ENCODE measurements around the gene BAG5.
A peak's percentile ranks its signal among the peaks of the same experiment; 100 is the strongest.
"Not testable (repeated sequence)": the region's sequence is repeated elsewhere in the genome, so short reads cannot be mapped to it uniquely, and the experiment has no call there.

Gene BAG5, protein sequence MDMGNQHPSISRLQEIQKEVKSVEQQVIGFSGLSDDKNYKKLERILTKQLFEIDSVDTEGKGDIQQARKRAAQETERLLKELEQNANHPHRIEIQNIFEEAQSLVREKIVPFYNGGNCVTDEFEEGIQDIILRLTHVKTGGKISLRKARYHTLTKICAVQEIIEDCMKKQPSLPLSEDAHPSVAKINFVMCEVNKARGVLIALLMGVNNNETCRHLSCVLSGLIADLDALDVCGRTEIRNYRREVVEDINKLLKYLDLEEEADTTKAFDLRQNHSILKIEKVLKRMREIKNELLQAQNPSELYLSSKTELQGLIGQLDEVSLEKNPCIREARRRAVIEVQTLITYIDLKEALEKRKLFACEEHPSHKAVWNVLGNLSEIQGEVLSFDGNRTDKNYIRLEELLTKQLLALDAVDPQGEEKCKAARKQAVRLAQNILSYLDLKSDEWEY

DNA sequence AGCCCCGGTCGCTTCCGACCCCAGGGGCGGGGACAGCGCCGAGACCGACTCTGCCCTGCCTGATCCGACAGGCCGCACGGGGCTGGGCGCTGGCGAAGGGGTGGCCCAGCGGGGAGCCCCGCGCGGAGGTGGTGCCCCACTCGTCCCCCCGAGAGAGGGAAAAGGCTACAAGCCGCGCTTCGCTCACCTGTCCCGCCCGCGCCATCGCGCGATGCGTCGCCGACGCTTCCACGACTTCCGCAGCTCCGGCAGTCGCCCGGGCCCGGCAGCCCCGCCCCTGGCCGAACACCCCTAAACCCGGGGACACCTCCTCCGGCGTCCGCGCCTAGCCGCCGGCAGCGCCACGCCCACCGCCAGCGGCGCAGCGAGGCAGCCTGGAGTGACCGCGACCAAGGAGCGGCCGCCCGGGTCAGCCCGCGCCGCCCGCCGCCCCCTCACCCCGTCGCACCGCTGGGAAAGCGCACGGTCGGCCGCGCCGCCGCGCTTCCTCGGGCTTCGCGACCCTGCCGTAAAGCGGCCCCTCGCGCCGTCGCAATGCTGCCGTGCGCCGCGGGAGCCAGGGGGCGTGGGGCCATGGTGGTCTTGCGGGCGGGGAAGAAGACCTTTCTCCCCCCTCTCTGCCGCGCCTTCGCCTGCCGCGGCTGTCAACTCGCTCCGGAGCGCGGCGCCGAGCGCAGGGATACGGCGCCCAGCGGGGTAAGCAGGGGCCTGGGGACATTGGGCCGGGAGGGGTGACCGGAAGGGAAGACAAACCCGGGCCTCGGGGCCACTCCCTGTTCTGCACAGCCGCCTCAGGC lies at the start of gene BAG5, which contains the start of gene COA8:
Gene BAG5 (minus strand): TSS at position 229 of the 797 bp plus-strand sequence. CDS start 1,493 bp downstream, outside the sequence.
Gene COA8 (plus strand): TSS at position 532 of the 797 bp plus-strand sequence. CDS start 42 bp downstream, at position 574.
- no peak for FAIRE-seq

DNA sequence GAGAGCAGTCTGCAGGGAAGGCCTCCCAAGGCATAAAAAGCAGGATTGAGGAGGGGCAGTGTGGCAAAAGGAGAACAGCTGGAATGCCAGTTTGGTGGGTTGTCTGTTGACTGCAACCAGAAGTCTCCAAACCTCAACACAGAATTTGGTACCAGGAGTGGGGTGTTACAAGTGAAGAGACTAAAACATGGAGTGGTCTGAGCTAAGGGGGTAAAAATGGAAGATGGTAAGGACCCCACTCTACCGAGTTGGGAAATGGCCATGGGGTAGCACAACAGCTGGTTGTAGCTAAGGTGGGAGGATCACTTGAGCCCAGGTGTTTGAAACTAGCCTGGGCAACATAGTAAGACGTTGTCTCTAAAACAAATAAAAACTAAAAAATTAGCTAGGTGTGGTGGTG lies 48.8 kb upstream of the BAG5 start:
- FAIRE-seq = no peak

DNA sequence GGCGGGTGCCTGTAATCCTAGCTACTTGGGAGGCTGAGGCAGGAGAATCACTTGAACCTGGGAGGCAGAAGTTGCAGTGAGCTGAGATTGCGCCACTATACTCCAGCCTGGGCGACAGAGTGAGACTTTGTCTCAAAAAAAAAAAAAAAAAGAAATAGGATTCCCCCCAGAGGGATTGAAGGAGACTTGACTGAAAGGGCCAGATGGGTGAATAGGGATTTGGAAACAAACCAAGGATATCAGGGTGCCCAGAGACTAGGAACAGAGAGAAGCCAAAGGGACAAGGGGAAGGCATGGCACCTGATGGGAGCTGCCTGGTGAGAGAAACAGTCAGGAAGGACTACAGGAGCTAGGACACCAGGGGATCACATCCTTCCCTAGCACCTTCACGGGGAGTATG lies 46.6 kb upstream of the BAG5 start:
- FAIRE-seq = not testable (repeated sequence)

DNA sequence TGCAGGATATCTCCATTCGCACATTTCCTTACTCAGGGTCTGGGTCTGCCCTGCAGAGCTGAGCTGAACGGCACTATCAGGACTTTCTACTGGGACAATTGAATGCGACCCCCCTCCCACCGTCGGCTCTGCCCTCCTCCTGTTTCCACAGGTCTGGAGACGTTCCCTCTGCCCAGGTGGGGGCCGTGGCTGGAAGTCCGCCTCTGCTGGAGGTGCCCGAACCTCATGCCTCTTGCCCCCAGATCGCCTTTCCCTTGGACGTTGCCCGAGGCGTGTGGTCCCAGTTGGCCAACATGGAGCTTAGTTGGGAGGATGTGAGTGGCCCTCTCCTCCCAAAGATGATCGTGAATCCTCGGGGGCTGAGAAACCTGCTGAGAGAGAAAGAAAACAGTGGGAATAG lies 45.4 kb upstream of the BAG5 start:
- no peak for FAIRE-seq

DNA sequence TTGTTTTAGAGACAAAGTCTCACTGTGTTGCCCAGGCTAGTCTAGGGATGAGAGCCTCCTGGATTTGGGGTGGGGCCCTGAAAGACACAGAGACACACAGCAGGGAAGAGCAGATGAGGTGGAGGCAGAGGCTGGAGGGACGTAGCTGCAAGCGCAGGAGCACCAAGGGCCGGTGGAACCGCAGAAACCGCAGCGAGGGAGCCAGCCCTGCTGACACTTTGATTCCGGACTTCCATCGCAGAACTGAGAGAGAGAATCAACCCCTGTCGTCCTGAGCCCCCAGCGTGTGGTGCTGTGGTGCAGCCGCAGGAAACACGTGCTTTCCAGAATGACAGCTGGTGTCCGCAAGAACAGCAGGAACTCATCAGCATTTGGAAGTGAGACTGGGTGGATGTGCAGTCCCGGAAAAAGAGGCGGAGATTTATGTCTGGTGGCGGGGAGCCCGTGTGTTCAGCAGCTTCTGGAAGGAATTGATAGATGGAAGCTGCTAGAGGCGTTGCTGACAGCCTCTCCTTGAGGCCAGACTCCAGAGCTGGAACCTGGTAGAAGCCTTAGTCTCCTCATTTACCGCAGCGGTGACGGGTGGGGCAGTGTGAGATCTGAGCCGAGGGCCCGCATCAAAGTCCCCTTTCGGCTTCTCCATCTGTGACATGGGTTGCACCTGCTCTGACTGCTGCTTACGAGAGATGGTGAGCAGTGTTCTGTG lies 44.7 kb upstream of the BAG5 start:
- FAIRE-seq = no peak

DNA sequence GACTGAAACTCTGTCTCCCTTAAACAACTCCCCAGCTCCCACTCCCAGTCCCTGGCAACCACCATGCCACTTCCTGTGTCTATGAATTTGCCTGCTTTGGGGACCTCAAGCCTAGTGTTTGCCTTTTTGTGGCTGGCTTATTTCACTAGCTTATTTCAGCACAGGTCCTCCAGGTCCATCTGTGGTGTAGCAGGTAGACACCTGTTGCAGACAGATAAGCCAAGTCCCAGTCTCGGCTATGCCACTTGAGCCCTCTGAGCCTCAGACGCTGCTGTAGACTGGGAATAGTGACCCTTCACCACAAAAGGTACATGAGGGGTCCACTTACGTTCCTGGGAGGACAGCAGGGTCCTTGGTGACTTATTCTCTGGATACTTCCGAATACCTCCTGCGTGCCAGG lies 42.2 kb upstream of the BAG5 start:
- no peak for FAIRE-seq

DNA sequence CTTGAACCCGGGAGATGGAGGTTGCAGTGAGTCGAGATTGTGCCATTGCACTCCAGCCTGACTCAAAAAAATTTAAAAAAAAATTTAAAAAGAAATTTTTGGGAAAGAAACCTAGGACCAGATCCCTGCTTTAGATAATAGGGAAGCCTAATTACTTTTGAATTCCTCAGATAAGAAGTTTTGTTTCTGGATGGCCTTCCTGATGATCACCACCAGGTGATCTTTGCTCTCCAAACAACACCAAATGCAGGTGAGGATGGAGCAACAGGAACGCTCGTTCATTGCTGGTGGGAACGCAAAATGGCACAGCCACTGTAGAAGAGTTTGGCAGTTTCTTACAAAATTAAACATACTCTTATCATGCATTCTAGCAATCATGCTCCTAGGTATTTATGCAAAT lies 38.0 kb upstream of the BAG5 start:
- FAIRE-seq = no peak

DNA sequence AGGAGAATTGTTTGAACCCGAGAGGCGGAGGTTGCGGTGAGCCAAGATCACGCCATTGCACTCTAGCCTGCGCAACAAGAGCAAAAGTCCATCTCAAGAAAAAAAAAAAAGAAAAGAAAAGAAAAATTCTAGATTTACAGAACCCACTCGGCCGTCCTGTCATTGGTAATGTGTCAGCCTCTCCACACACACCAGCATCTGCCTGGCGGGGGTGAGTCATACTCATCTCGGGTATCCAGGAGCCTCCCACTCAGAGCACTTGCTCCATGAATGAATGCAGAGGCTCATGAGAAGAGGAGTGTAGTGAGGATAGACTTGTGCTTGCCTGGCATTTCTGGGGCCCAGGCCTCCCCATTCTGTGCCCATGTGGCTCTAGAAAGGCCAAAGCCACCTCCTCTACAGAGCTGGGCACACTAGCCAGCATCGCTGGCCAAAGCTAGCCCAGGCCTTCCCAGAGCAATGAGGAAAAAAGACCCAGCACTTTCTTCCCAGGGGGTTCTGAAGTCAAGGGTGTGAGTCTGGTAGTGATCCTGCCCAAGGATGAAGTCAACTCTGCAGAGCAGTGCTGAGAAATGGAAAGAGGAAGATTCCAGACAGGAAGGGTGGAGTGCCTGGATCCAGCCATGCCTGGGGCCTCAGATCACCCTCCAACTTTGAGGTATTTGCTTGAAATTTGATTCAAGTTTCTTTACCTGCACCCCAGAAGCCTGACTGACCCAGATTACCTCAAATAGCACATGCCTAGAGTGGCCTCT lies 35.3 kb upstream of the BAG5 start:
- FAIRE-seq = no peak

DNA sequence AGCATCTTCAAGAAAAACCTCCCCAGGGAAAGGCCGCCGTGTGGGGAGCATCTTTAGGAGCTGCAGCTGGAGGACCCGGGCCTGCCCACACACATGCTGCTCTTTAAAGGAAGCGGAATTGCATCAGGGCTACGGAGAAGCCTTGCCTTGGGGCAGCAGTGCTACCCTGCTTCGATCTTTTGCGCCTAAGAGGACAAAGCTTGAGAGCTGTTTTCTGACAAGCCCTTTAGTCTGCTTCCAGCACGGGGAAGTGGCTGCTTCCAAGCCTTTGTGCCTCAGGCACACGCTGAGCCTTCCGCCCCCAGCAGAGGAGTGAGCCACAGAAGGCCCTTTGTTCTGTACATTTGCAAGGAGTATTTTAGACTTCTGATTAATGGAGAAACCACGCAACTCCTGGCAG lies 31.8 kb upstream of the BAG5 start:
- FAIRE-seq = no peak

DNA sequence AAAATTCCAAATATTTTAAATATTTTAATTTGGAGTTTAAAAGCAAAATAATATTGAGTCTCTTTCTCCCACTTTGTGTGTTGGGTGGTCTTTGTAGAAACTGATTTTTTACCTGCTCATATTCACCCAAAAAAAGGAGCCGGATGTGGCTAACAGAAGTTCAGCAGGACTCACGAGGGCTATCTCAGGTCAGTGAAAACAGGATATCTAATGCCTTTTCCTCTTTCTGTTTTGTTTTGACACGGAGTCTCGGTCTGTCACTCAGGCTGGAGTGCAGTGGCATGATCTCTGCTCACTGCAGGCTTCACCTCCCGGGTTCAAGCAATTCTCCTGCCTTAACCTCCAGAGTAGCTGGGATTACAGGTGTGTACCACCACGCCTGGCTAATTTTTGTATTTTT lies 31.1 kb upstream of the BAG5 start:
- FAIRE-seq = no peak

DNA sequence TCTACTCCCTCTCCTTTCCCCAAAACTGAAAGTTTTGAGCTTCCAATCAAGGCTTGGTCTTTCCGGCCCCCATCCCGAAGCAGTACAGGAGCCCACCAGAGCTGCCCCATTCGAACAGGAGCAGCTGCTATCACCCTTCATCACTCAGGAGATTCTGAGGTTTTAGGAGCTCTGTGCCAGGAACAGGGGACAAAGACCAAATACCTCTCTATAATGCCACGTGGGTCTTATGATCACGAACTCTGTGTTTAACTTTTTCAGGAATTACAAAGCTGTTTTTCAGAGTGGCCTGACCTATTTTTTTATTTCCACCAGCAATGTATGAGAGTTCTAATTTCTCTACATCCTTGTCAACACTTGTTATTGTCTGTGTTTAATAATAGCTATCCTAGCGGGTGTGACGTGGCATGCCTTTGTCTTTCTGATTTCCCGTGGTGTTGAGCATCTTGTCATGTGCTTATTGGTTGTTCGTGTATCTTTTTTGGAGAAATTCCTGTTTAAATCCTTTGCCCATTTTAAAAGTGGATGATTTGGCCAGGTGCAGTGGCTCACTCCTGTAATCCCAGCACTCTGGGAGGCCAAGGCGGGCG lies 22.0 kb upstream of the BAG5 start:
- no peak for FAIRE-seq

DNA sequence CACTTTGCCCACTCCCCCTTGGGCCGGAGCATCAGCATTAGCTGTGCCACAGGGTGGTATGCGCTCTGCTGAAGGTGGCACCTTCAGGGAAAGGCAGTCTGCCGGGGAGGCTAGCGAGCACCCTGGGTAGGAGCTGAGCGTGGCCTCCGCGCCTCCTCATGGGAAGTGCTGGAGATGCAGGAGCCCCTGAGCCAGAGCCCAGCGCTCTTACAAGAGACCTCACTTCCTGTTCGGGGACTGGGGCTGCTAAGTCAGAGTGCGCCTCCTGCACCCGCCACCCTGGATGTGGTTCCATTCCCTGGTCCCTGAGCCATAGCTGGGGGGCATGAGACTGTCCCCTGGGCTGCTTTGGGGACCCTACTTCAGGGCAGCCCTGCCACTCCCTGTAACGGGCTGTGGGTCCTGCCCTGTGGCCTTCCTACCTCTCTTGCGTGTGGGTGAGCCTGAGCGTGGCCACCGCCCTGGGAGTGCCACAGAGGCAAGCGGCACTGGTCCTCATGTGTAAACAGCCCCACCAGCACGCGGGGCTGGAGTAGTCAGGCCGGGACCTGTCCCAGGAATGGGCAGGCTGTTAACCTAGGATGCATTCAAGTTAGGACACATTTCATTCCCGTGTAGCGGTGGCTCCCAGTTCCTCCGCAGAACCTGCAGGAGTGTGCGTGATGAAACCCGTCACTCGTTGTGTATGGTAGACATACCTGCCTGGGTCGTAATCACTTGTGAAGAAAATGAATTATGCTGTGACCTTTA lies 19.7 kb upstream of the BAG5 start:
- no peak for FAIRE-seq

DNA sequence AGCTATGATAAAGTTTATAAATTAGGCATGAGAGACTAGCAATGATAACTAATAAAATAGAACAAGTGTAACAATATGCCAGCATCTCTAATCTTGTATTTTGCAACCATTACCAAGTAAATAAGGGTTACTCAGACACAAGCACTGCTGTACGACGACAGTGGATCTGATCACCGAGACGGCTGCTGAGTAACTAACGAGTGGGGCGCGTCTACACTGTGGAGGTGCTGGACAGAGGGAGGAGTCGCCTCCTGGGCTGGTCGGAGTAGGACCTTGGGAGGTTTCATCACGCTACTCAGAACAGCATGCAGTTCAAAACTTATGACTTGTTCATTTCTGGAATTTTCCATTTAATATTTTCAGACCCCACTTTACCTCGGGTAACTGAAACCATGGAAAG lies 18.7 kb upstream of the BAG5 start:
- no peak for FAIRE-seq

DNA sequence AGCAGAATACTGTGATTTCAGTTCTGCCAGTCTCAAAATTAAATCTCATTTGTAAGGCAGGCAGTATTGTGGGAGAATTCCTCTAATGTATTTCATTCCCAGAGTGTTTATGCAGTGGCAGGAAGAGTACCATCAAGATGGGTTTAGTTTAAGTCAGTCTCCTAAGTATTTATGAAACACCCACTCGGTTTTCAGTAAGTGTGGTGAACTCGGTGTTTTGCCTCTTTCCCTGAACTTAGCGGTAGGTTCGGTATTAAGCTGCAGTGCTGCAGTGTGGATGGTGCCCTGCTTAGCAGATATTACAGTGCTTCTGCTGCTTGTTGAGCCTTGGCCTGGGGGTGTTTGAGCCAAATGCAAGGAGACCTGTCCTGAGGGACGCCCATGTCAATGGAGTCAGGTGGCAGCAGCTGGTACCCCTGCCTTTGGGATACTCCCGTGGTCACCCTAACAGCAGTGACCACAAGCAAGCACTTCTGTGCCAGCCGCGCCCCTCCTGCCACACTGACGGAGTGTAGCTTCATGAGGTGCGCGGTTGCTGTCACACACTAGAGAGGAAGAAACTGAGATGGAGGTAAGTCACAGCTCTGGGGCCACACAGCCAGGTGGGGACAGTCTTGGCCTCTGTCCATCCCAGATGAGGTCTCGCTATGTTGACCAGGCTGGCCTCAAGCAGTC lies 16.1 kb upstream of the BAG5 start:
- FAIRE-seq = no peak

DNA sequence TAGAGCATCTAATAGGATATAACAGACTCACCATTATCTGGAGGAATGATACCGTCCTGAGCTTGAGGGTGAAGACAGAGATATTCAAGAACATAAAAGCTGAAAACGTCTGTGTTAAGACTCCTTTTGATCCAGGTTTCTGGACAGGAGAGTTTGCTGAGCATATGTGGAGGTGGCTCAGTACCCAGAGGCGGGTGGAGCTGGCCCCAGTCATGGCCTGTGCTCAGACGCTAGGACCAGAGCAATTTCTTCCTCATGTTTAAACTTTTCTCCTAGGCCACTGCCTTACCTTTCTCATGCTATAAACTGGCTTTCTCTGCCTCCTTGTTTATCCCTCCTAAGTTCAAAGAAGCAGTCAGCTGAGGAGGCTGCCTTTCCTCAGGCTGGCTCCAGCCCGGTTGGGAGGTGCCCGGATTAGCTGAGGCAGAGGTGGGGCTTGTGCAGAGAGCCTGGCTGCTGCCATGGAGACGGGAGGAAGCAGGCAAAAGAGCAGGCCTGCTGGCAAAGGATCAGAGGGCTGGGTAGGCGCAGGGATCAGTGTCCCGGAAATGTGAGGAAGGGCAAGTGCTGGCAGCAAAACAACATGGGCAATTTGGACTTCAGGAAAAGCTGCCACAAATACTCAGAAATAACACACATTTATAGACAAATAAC lies 14.0 kb upstream of the BAG5 start:
- FAIRE-seq = peak; percentile 83

DNA sequence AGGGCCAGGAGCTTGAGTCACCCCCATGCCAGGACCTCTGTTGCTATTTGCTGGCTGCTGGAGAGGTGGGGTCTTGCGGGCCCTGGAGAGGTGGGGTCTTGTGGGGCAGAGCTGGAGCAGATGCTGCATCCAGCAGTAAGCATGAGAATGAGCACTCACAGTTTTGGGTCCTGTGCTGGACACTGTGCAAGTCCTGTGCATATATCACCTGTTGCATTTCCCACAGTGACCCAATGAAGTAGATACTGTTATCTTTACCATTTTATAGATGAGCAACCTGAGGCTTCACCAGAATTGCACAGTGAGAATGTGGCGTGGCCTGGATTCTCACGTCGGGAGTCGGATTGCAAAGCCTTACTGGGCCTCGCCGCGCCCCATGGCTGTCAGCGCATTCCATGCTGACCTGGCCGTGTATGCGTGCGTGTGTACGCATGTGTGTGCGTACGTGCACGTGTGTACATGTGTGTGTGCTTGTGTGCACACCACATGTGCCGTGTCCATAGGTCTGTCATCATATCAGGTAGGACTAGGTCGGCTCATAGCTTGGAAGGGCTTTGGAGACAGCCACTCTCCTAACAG lies 12.3 kb upstream of the BAG5 start:
- no peak for FAIRE-seq

DNA sequence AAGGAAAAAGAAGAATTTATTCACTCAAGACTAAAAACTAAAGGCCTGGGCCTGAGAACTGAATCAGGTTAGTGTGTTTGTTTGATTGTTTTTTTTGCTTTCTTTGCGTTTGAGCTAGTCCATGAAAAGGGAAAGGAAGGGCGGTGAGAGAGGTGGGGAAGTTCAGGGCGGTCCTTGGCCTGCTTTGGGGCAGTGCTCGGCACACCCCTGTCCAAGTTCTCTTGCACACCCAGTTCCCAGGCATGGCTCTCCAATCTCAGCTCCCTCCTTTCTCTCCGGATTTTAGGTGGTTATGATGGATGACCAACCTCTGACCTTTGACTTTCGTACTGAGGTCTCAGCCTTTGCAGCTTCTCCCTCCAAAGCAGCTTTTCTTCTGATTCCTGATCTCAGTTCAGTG lies 11.6 kb upstream of the BAG5 start:
- FAIRE-seq = no peak

DNA sequence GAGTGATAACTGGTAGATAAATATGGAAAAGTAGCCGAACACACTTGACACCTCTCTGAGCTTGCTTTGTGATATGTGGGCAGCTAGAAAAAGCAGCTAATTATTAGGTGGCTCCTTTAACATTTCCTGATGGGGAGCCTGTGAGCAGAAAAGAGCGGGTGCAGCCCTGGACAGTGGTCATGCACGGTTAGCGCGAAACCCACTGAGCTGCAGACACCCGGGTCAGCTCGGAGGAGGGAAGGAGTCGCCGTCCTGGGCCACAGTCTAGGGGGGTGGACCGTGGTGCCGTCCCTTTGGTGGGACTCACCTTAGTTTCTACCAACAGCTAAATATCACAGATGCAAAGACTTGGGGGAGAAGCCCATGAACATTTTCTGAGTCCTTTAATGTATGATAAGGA lies 7.0 kb upstream of the BAG5 start:
- FAIRE-seq = no peak

DNA sequence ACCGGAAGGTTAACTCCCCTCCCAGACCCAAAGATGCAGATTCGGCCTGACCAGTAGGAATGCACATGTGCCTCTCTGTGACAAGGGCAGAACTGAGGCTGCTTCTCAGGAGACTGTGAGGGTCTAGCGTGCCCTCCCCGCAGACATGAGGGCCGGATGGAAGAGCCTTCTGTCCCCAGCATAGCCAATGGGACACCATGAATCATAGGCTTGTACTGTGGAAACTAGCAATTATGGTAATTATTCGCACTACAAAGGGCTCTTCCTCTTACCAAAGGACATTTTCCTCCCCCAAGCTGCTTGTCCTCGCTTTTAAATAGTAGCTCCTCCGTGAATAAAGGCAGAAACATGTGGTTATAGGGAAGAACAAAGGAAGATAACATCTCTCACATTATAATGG lies 6.5 kb upstream of the BAG5 start:
- FAIRE-seq = no peak
